Smooth muscle cell (in vitro differentiated cells): ENCODE measurements around the gene IQSEC3. TPM values are rescaled to one million over a fixed set of nuclear protein-coding genes. Genes with fewer than 3 reads are reported as not detected.

Source experiments
- DNase-seq: peaks from one replicate; lab custom pipeline; 2025; ENCODE audit not compliant: unreplicated experiment; lab: John Stamatoyannopoulos, UW
- H2AFZ ChIP-seq: fragments of 200-600 bp; sonication (generic); 2 replicates; pipeline ENCODE4 v1.6.0; 2016; ENCODE audit warnings: antibody characterized with exemption, low read depth, mild to moderate bottlenecking
- H3F3A ChIP-seq: fragments of 200-600 bp; sonication (generic); 2 replicates; pipeline ENCODE4 v1.6.0; 2017; ENCODE audit warnings: antibody characterized with exemption, low read depth
- H3K27ac ChIP-seq: fragments of 200-600 bp; sonication (generic); 2 replicates; pipeline ENCODE4 v1.5.1; 2016; ENCODE audit warnings: low read depth, mild to moderate bottlenecking
- H3K27me3 ChIP-seq: fragments of 200-600 bp; sonication (generic); 2 replicates; pipeline ENCODE4 v1.6.1; 2016; ENCODE audit warnings: low read depth, mild to moderate bottlenecking
- H3K36me3 ChIP-seq: fragments of 200-600 bp; sonication (generic); 2 replicates; pipeline ENCODE4 v1.5.1; 2016; ENCODE audit warnings: low read depth
- H3K4me1 ChIP-seq: fragments of 200-600 bp; sonication (generic); 2 replicates; pipeline ENCODE4 v1.5.1; 2016; ENCODE audit warnings: low read depth
- H3K4me2 ChIP-seq: fragments of 200-600 bp; sonication (generic); 2 replicates; pipeline ENCODE4 v1.6.0; 2016; ENCODE audit warnings: mild to moderate bottlenecking
- H3K4me3 ChIP-seq: fragments of 200-600 bp; sonication (generic); 2 replicates; pipeline ENCODE4 v1.5.1; 2016; ENCODE audit warnings: mild to moderate bottlenecking
- H3K79me2 ChIP-seq: fragments of 200-600 bp; sonication (generic); 2 replicates; pipeline ENCODE4 v1.6.0; 2016; ENCODE audit warnings: low read depth, mild to moderate bottlenecking
- H3K9ac ChIP-seq: fragments of 200-600 bp; sonication (generic); 2 replicates; pipeline ENCODE4 v1.6.0; 2016; ENCODE audit warnings: low read depth
- H3K9me3 ChIP-seq: fragments of 200-600 bp; sonication (generic); replicated peaks from 2 replicates; pipeline ENCODE4 v1.5.1; 2016; ENCODE audit warnings: low read depth
- H4K20me1 ChIP-seq: fragments of 200-600 bp; sonication (generic); 2 replicates; pipeline ENCODE4 v1.6.0; 2016; ENCODE audit warnings: low read depth
- CTCF ChIP-seq: fragments of 200-600 bp; sonication (generic); IDR thresholded peaks from 2 replicates; pipeline ENCODE4 v1.5.1; 2017; ENCODE audit warnings: borderline replicate concordance, mild to moderate bottlenecking, antibody characterized with exemption; ENCODE audit not compliant: insufficient read depth, poor library complexity, severe bottlenecking
- WGBS: methylation state at CpG from one replicate; pipeline ENCODE4 v1.1.7; 2016; ENCODE audit warnings: low lambda C conversion rate; 5-methylcytosine and 5-hydroxymethylcytosine counted together
- polyA plus RNA-seq: library from polyadenylated mRNA; unstranded; fragments of >200 nt; fragmentation: Nextera tagmentation; extraction: Ambion mirVana; gene quantifications from 2 replicates; pipeline ENCODE4 v1.2.1, GENCODE V29; 2016
- total RNA-seq: library from RNA; depleted of rRNA; stranded (reverse); fragments of >200 nt; gene quantifications from 2 replicates; pipeline ENCODE4 v1.2.3, GENCODE V29; 2014

The IQSEC3 gene
- total and polyA plus RNA-seq, 2 experiments from 2014 or later: 0.72 to 2.4 TPM

GRCh38 chr12:115518-115917 is 49.0 kb downstream of the IQSEC3 start:
- Histone ChIP-seq H4K20me1 (no peaks in the 10 kb centered on the region), H3K36me3 (no peaks in the 10 kb centered on the region), H2AFZ (no peak overlapping the region), H3K27me3 (no peaks in the 10 kb centered on the region), H3K4me2 (no peak overlapping the region), H3F3A (no peaks in the 10 kb centered on the region), H3K79me2 (no peaks in the 10 kb centered on the region), H3K9me3 (no peaks in the 10 kb centered on the region), H3K4me1 (peaks cover 5% of the 10 kb centered on the region), H3K27ac (no peak overlapping the region), H3K4me3 (no peak overlapping the region), H3K9ac (no peak overlapping the region)
- no peak for TF ChIP-seq CTCF
- 99% methylated on average over 5 of the region's 5 CpGs for WGBS
- no peak for DNase-seq

DNA sequence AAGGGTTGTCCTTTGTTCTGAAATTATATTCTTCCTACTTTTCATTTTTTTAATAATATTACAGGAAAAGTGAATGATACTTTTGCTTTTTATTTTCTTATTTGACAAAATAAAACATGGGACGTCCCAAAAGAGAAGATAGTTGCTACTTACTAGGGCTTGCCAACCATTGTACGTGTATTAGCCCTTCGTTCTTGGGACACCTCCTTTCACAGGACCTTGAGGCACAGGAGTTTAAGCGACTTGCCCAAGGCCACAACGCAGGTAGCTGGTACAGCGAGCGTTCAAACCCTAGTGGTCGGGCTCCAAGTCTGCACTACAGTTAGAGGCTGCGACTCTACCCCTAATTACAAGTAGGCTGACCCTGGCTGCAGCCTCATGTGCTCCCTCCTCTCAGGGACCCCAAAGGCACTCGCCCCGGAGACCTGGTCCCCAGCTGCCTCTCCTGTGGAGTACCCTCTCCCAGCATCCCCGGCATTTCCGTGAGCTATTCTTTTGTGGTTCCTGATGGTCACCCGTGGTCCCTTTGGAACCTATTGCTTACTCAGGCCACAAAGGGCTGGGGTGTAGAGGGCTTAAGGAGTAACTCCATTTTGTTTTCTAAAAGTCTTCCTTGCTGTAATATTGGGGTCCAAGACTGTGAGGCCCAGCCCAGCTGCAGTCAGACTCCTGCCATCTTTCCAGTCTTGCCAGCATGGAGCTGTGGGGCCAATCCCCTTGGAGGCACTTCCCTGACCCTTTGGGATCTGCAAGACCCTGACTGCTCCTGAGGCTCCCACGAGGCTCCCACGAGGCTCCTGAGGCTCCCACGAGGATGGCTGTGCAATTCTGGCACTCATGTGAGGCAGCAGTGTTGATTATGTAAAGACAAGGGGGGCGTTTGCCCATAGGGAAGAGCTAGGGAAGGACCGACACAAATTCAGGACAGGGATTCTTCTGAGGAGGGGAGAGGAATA is 49.7 kb downstream of the IQSEC3 start:
- no peak for TF ChIP-seq CTCF
- H3K4me2 ChIP-seq: no peak overlapping the region
- H3K27me3 ChIP-seq: no peaks in the 10 kb centered on the region

DNA sequence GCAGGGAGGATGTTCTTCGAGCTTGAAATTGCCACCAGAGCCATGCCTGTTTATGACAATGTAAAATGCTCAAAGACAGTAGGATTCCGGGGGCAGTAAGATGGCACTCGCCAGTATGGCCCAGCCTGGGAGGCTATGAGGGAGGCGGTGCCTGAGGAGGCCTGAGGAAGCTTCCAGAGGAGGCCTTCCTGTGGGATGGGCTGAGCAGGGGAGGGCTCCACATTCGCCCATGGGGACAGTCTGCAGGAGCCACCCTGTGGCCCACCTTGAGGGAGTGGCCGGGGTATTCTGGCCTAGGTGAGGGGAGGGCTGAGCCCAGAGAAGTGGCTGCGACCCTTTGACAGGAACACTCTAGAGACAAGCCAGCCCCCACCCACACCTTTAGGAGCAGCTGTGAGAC is 50.7 kb downstream of the IQSEC3 start:
- H3K4me3 ChIP-seq: no peak overlapping the region
- H3F3A ChIP-seq: no peaks in the 10 kb centered on the region
- no peak overlapping the region for H3K9ac ChIP-seq
- H2AFZ ChIP-seq: no peak overlapping the region
- no peak for TF ChIP-seq CTCF
- DNase-seq: no peak
- no peak overlapping the region for H3K27ac ChIP-seq
- no peaks in the 10 kb centered on the region for H3K79me2 ChIP-seq
- H4K20me1 ChIP-seq: no peaks in the 10 kb centered on the region
- no peaks in the 10 kb centered on the region for H3K36me3 ChIP-seq
- 83% methylated on average over 7 of the region's 7 CpGs for WGBS
- H3K9me3 ChIP-seq: no peaks in the 10 kb centered on the region
- no peaks in the 10 kb centered on the region for H3K4me1 ChIP-seq
- H3K4me2 ChIP-seq: no peak overlapping the region
- no peaks in the 10 kb centered on the region for H3K27me3 ChIP-seq

More for the DNA sequence above, 49.7 kb downstream of the IQSEC3 start:
- WGBS: 89% methylated on average over 19 of the region's 19 CpGs
- no peak for DNase-seq
- H3K9me3 ChIP-seq: no peaks in the 10 kb centered on the region
- H3K79me2 ChIP-seq: no peaks in the 10 kb centered on the region
- no peaks in the 10 kb centered on the region for H3K4me1 ChIP-seq
- H3K4me3 ChIP-seq: no peak overlapping the region
- no peaks in the 10 kb centered on the region for H3K36me3 ChIP-seq
- no peaks in the 10 kb centered on the region for H4K20me1 ChIP-seq
- H3F3A ChIP-seq: no peaks in the 10 kb centered on the region
- no peak overlapping the region for H3K27ac ChIP-seq
- no peak overlapping the region for H3K9ac ChIP-seq
- H2AFZ ChIP-seq: no peak overlapping the region
